WI38 (cell line): ENCODE results near the gene NPAS2.
A peak's percentile ranks its signal among the peaks of the same experiment; 100 is the strongest.

Source experiments
- H3K4me3 ChIP-seq: 2 replicates; pipeline ENCODE4 v1.5.1; 2011; ENCODE audit warnings: low read depth, mild to moderate bottlenecking, control low read depth, low read length
- CTCF ChIP-seq: IDR thresholded peaks from 2 replicates; pipeline ENCODE4 v1.5.1; 2012; ENCODE audit warnings: low read depth, mild to moderate bottlenecking, control low read depth, low read length

NPAS2 gene

GRCh38 chr2:100853909-100854810 is 34.2 kb downstream of the NPAS2 start:
- TF ChIP-seq CTCF: no peak

DNA sequence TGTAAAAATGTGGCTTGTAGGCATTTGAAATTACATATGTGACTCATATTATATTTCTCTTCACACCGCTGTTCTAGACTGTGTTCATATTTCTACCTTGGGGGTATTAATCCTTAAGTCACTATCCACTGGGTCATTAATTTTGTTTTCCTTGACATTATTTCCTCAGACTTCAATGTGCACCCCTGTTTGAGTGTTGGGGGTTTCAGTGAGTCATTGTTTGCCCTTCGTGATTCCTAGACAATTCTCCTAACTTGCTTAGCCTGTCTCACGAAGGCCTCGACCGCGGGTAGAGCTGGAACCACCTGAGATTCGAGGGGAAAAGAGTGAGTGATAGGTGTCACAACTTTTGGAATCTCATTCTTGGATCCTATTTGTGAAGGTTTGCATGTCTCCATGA is 35.1 kb downstream of the NPAS2 start:
- no peak overlapping the region for H3K4me3 ChIP-seq
- no peak for TF ChIP-seq CTCF

More at GRCh38 chr2:100853909-100854810, 34.2 kb downstream of the NPAS2 start:
- no peak overlapping the region for H3K4me3 ChIP-seq

GRCh38 chr2:100855606-100856005 is 35.7 kb downstream of the NPAS2 start:
- H3K4me3 ChIP-seq: no peak overlapping the region
- TF ChIP-seq CTCF: no peak

DNA sequence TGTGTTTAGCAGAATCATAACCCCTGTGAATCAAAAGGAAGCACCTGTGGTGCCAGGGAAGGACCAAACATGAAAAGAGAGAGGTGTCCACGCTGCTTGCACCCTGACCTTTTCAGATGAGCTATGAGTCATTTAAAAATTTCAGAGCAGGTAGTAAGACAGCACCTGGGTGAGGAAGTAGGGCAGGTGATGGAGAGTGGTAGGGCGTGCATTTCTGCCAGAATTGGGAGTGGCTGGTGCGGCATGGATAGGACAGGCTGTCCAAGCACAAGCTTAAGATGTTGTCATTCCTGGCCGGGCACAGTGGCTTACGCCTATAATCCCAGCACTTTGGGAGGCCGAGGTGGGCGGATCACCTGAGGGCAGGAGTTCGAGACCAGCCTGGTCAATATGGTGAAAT is 36.8 kb downstream of the NPAS2 start:
- TF ChIP-seq CTCF: no peak

GRCh38 chr2:100857341-100857740 is 37.4 kb downstream of the NPAS2 start:
- no peak for TF ChIP-seq CTCF
- H3K4me3 ChIP-seq: no peak overlapping the region

More for the DNA sequence above, 36.8 kb downstream of the NPAS2 start:
- H3K4me3 ChIP-seq: no peak overlapping the region

- peak overlapping the region; percentile 15; the same call in 1 of the 2 replicates for H3K4me3 ChIP-seq
- no peak for TF ChIP-seq CTCF
Measured at GRCh38 chr2:100857915-100858314, 38.0 kb downstream of the NPAS2 start.

- H3K4me3 ChIP-seq: no peak overlapping the region
- TF ChIP-seq CTCF: no peak
Measured at GRCh38 chr2:100859902-100860301, 40.0 kb downstream of the NPAS2 start.
